NCI-H2081 treated with DMSO at 0.1 percent for 48 hours (cell line): ENCODE measurements around the gene MED10.

Experiments used
- DNase-seq: peaks from one replicate; lab custom pipeline; 2025; lab: John Stamatoyannopoulos, UW

Gene MED10, protein sequence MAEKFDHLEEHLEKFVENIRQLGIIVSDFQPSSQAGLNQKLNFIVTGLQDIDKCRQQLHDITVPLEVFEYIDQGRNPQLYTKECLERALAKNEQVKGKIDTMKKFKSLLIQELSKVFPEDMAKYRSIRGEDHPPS

DNA sequence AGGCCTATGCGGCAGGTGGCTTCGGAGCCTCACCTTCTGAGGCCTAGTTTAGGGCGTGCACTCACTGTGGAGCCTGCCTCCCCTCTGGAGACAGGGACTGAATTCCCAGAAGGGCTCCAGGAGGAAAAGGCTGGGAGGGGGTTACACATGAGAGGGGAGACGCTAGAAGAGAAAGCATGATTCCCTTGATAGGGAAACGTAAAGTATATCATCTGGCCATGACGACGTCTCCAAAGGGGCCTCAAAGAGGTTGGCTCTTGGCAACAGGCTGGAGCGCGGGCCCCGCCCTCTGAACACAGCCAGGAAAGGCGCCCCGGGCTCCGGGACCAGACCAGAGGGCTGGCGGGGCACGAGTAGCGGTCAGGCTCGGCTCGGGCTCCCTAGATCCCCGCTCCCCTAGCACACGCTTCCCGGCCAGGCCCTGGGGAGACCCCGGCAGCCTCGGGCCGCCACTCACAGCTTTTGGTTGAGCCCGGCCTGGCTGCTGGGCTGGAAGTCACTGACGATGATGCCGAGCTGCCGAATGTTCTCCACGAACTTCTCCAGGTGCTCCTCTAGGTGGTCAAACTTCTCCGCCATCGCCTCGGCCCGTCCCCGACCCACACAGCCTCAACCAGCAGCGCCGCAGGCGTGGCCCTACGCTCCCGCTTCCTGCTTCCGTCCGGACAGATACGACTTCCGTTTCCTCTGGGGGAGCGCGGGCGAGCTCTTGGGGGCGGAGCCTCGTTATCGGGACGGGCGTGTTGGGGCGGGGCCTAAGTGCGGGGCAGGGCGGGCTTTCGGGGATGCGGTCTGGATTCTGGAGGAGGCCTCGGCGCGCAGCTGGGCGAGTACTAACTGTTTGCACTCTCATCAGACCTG, at the start of gene MED10:
Gene MED10 (minus strand): TSS at position 643 of the 861 bp plus-strand sequence. CDS start 64 bp downstream, at position 579.
- DNase-seq: peak; percentile 74

DNA sequence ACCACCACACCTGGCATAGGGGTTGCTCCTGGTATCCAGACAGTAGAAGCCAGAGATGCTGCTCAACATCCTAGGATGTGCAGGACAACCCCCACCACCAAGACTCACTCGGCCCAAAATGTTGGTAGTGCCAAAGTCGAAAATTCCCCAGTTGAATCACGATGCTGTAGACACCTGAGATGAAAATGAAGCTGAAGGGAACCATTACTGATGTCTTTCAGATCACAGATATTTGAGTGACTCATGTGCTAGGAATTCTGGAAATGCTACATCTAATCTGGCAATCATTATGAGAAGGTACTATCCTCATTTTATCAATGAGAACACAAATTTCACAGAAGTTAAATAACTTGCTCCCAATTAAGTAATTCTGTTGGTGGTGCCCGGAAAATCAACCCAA, 49.3 kb upstream of the MED10 start:
- no peak for DNase-seq

DNA sequence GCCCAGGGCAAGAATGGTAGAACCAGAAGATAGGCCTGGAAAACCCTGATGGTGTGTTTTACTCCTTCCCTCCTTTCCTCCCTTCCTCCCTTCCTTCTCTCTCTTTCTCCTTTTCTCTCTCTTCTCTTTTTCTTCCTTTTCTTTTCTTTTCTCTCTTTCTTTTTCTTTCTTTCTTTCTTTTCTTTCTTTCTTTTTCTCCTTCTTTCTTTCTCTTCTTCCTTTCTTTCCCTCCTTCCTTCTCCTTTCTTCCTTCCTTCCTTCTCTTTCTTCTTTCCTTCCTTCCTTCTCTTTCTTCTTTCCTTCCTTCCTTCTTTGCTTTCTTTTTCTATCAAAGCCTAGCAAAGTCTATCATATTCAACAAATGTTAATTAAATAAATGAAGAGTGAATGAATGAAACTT, 46.4 kb upstream of the MED10 start:
- DNase-seq: no peak

- no peak for DNase-seq
Measured at GRCh38 chr5:6424110-6424659, 45.8 kb upstream of the MED10 start.

DNA sequence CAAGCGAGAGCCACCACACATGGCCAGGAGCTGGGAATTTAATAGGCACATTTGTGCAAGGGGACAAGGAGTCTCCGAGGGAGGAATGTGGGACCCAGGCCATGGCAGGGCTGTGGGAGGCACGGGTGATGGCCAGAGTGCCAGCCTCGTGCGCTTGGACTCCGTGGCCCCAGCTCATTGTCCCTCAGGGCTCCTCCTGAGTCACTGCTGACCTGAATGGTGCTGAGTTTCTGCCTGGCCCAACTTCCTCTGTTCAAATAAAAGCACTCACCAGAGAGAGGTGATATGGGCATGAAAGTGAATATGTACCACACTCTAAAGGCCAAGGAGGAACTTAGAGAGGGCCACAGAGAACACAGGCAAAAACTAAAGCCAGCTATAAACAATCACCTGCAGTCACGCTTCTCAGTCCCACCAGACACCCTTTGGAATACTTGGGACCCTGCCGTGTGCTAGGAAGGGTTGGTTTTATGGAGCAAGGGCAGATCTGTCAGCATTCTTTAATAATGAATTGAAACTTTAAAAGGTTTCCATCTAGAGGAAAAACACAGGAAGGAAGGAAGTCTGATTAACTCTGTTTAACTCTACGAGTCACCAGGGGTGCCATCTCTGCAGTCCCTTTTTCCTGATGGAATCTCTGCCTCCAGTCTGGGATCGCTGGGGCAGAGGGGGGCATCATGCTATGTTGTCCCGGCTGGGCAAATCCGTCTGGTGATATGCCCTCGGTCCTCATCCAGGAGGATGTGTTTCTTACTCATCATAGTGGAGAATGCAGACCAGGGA, 45.2 kb upstream of the MED10 start:
- DNase-seq: no peak

DNA sequence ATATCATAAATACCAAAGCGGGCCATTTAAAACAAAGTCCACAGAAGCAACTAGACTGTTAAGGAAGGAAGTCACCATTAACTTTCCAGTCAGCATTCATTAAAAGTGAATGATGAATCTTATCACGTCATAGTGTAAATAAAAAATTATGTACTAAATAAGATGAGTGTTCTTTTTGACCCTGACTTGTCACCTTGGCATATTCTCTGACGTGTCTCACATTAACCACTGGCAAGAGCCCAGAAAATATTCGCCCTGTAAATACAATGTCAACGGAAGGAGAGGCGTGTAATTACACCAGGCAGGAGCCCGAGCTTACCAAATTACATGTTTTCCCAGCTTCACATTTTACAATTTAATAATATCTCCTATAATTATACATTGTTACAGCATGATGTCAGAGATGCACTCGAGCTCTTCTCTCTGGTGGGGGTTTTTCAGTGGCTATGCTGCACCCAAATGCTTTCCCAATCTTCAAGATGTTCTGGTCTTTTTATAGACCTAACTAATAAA, 41.0 kb upstream of the MED10 start:
- peak; percentile 100 for DNase-seq

- DNase-seq: no peak
Measured at GRCh38 chr5:6418679-6419276, 40.4 kb upstream of the MED10 start.

GRCh38 chr5:6417657-6418056, 39.3 kb upstream of the MED10 start:
- DNase-seq: no peak

DNA sequence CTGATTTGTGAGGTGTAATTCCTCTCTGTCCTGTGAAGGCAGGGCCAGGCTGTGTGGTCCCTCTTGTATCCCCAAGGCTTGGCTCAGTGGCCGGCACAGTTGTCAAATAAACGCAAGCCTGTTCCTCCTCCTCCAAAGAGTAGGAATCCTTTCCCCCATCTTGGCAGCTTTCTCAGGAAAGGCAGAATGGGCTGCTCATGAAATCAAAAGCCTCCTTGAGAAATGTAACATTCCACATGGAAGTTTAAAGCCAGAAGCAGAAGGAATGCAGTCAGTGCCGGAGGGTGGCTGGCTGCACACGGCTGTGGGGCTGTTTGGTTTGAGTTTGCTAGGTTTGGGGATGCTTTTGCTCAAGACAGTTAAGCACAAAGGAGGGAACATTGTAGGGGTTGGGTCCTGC, 34.5 kb upstream of the MED10 start:
- no peak for DNase-seq

DNA sequence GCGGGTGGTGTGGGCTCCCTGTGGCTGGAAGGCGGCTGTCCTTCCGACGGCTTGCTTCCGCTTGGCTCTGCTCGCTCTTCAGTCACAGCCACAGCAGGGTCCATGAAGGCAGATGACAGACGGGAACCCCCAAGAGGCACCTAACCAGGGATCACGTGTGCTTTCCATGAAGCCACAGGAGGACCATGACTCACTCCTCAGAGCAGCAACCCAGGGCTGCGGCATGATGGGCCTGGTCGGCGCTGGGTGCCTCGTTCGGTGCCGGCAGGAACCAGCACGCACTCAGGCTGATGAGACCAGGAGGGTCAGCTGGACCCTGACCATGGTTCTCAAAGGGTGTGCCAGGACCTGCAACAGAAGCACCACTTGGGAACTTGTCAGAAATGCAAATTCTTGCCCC, 32.8 kb upstream of the MED10 start:
- no peak for DNase-seq

DNA sequence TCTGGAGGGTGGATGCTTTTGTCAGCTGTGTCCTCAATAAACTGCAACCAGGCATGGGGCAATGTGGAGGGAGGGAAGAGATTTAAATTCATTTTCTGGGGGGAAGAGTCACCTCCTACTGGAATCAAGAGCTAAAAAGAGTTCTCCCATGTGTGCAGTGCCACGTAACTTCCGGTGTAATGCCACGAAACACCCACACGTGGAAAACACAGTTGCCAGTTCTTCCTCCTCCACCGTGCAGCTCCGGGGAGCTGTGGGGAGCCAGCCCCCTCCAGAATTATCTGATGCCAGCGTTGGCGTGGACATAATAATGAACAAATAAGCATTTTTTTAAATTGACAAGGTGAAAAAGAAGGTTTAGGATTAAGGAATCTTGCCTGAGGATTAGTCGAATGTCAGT, 32.1 kb upstream of the MED10 start:
- DNase-seq: no peak

DNA sequence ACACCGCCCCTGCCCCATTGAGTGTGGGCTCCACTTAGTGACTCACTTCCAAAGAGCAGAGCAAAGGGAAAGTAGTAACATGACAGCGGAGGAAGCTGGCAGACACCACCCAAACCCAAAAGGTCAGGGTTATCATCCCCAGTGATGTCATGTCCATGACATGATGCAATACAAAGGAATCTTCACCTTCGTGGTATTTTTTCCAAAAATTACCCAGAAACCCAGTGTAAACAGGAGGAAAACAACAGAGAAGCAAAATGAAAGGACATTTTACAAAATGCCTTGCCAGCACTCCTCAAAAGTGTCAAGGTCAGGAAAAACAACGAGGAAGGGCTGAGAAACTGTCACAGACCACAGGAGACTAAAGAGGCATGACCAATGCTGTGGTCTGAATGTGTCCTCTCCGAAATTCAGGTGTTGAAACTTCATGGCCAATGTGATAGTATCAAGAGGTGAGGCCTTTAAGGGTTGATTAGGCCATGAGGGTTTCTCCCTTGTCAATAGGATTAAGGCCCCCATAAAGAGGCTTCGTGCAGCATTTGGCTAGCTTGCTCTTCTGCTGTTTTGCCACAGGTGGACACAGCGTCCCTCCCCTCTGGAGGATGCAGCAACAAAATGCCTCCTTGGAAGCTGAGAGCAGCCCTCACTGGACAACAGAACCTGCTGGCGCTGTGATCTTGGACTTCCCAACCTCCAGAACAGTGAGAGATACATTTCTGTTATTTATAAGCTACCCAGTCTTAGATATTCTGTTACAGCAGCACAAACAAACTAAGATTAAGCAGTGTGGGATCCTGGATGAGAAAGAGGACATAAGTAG, 30.5 kb upstream of the MED10 start:
- DNase-seq: no peak

GRCh38 chr5:6408260-6408596, 29.9 kb upstream of the MED10 start:
- no peak for DNase-seq

- no peak for DNase-seq
Measured at GRCh38 chr5:6407558-6408259, 29.4 kb upstream of the MED10 start.

GRCh38 chr5:6405591-6405990, 27.2 kb upstream of the MED10 start:
- no peak for DNase-seq

- DNase-seq: no peak
Measured at GRCh38 chr5:6404129-6404528, 25.8 kb upstream of the MED10 start.

DNA sequence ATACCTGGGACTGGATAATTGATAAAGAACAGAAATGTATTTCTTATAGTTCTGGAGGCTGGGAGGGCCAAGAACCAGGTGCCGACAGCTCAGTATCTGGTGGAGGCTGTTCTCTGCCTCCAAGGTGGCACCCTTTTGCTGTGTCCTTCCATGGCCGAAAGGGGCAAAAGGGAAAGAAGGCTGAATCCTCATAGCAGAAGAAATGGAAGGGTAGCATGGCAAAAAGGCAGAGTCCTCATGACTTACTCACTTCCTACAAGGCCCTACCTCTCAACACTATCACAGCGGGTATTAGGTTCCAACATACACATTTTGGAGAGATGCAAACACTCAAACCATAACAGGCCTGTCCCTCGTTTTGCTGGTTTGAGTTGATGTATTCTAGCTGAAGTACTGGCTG, 25.1 kb upstream of the MED10 start:
- DNase-seq: no peak

DNA sequence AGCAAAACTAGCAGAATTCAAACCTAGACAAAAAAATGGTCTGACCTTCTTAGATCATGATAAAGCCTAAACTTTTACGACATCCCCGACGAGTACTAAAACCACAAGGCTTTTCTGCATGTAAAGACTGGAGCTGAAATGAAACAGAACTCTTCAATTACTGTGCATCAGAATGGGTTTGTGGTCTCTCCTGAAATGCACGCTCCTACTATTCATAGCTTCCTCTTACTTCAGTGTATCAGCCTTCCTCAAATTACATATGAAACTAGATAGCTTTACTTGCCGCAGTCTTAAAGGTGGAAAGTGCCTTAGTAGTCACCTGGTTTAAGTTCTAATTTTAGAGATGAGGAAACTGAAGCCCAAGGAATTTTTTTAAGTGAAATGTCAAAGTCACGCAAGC, 24.6 kb upstream of the MED10 start:
- DNase-seq: no peak

DNA sequence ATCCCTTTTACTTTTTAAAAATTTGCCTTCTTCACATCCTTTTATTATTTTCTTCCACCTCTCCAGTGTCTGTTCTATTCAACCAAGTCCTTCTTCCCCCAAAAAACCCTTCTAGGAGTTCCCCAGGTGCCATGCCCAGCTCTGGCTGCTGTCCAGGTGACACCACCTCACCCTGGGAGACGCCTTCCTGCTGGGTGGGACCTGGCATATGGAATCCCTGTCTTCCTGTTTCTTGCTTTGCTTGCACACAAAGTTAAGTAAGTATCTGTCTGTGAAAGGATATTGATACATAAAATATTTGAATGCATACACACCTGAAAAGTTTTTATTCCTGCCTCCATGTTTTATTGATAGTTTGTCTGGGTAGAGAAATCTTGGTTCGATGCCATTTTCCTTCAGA, 23.1 kb upstream of the MED10 start:
- DNase-seq: no peak
